DMS114 treated with DMSO at 0.1 percent for 48 hours (cell line): Measurements from ENCODE around the gene TP53AIP1.
"Not testable (repeated sequence)": the region's sequence is repeated elsewhere in the genome, so short reads cannot be mapped to it uniquely, and the experiment has no call there.

Experiments
- DNase-seq: peaks from one replicate; lab custom pipeline; 2025; ENCODE audit not compliant: unreplicated experiment; lab: John Stamatoyannopoulos, UW

TP53AIP1 gene

GRCh38 chr11:128926000-128926399 lies 16.7 kb downstream of the TP53AIP1 start:
- DNase-seq, result no peak

- no peak for DNase-seq
Measured at GRCh38 chr11:128925250-128925600, 17.4 kb downstream of the TP53AIP1 start.

GRCh38 chr11:128924510-128925249 lies 18.0 kb downstream of the TP53AIP1 start:
- DNase-seq, result no peak

GRCh38 chr11:128924104-128924503 lies 18.6 kb downstream of the TP53AIP1 start:
- DNase-seq, result no peak

- no peak for DNase-seq
Measured at GRCh38 chr11:128921793-128922192, 20.9 kb downstream of the TP53AIP1 start.

GRCh38 chr11:128920666-128921065 lies 22.0 kb downstream of the TP53AIP1 start:
- DNase-seq, result no peak

GRCh38 chr11:128919635-128920034 lies 23.0 kb downstream of the TP53AIP1 start:
- not testable (repeated sequence) for DNase-seq

- DNase-seq, result no peak
Measured at GRCh38 chr11:128919216-128919615, 23.5 kb downstream of the TP53AIP1 start.

- no peak for DNase-seq
Measured at GRCh38 chr11:128917144-128917724, 25.4 kb downstream of the TP53AIP1 start.

- no peak for DNase-seq
Measured at GRCh38 chr11:128916681-128917080, 26.0 kb downstream of the TP53AIP1 start.

GRCh38 chr11:128916037-128916572 lies 26.6 kb downstream of the TP53AIP1 start:
- no peak for DNase-seq

- DNase-seq, result no peak
Measured at GRCh38 chr11:128915149-128915521, 27.5 kb downstream of the TP53AIP1 start.

GRCh38 chr11:128914216-128915148 lies 28.2 kb downstream of the TP53AIP1 start:
- DNase-seq, result no peak

GRCh38 chr11:128913806-128914205 lies 28.9 kb downstream of the TP53AIP1 start:
- DNase-seq, result no peak

GRCh38 chr11:128911701-128912100 lies 31.0 kb downstream of the TP53AIP1 start:
- no peak for DNase-seq

- DNase-seq, result no peak
Measured at GRCh38 chr11:128911239-128911638, 31.4 kb downstream of the TP53AIP1 start.

GRCh38 chr11:128910576-128910975 lies 32.1 kb downstream of the TP53AIP1 start:
- no peak for DNase-seq

GRCh38 chr11:128909438-128910125 lies 33.1 kb downstream of the TP53AIP1 start:
- DNase-seq, result no peak

- no peak for DNase-seq
Measured at GRCh38 chr11:128908391-128909246, 34.1 kb downstream of the TP53AIP1 start.

- no peak for DNase-seq
Measured at GRCh38 chr11:128907585-128907984, 35.1 kb downstream of the TP53AIP1 start.
